ENCODE measurements around the gene DNTTIP2. TPM values are rescaled to one million over a fixed set of nuclear protein-coding genes. Genes with fewer than 3 reads are reported as not detected.
A peak's percentile ranks its signal among the peaks of the same experiment; 100 is the strongest.

Gene DNTTIP2, protein sequence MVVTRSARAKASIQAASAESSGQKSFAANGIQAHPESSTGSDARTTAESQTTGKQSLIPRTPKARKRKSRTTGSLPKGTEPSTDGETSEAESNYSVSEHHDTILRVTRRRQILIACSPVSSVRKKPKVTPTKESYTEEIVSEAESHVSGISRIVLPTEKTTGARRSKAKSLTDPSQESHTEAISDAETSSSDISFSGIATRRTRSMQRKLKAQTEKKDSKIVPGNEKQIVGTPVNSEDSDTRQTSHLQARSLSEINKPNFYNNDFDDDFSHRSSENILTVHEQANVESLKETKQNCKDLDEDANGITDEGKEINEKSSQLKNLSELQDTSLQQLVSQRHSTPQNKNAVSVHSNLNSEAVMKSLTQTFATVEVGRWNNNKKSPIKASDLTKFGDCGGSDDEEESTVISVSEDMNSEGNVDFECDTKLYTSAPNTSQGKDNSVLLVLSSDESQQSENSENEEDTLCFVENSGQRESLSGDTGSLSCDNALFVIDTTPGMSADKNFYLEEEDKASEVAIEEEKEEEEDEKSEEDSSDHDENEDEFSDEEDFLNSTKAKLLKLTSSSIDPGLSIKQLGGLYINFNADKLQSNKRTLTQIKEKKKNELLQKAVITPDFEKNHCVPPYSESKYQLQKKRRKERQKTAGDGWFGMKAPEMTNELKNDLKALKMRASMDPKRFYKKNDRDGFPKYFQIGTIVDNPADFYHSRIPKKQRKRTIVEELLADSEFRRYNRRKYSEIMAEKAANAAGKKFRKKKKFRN
- 39.0 and 39.9 TPM in 2 replicates for total RNA-seq (2022)
- Bru-seq, nascent RNA: percentile 87 among the genes with signal in this experiment
- BruChase-seq, experiment 1, labeled RNA remaining after a 2-hour chase: percentile 94 among the genes with signal in this experiment
- percentile 81 among the genes with signal in this experiment for BruChase-seq, experiment 2, labeled RNA remaining after a 6-hour chase
- long read RNA-seq, full-length matches to known transcripts: 95 of 101 reads
- long read RNA-seq, partial matches to known transcripts: 3 of 101 reads
- long read RNA-seq, other reads (novel, unspliced or antisense): 3 of 101 reads

DNA sequence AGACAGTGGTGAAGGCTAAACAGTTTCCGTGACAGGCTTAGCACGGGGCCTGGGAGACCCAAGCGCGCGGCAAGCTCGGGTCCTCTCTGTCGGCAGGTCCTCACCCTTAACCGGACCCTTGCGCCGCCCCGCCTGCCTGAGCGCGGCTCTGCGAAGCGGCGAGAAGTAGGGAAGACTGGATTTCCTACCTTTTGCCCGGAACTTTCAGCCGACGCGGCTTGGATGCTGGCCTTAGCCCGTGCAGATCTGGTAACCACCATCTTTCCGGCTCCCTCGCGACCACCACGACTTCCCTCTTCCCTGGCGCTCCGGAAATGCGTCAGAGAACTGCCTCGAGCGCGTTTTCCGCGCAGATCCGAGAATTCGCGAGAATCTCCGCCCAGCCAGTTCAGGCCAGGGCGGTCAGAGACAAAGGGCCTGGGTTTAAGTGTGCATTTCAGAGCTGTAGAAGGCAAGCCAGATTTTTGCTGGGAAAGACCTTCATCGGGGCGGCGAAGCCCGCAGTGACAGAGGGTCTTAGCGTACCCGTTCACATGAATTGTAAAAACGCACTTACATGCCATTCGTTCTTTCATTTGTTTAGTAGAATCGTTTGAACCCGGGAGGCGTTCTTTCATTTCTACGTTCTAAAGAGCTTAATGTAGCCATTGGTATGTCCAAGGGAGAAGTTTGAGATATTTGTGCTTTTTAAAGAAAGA lies at the start of gene DNTTIP2:
DNTTIP2 (minus strand) TSS at position 318 of the 698 bp plus-strand sequence; CDS start at position 260, 58 bp downstream.
- H3K4me3 Mint-ChIP-seq (ENCODE audit: unreplicated experiment): peak within 1 kb of the TSS; percentile 90
- peak within 1 kb of the TSS; percentile 78 for H3K4me3 ChIP-seq (ENCODE audit: low read depth, low read length)
- POLR2A ChIA-PET: interaction anchor here (0.5 to 1.1 kb wide), 9 partner anchors 30 to 568 kb away, joined by 3 to 8 read pairs (median 6); partner anchors contain the start of gene GCLM
- no peaks in the 10 kb centered on the region for H3K9me3 Mint-ChIP-seq (ENCODE audit: unreplicated experiment)
- TF ChIP-seq, protein P1, sequence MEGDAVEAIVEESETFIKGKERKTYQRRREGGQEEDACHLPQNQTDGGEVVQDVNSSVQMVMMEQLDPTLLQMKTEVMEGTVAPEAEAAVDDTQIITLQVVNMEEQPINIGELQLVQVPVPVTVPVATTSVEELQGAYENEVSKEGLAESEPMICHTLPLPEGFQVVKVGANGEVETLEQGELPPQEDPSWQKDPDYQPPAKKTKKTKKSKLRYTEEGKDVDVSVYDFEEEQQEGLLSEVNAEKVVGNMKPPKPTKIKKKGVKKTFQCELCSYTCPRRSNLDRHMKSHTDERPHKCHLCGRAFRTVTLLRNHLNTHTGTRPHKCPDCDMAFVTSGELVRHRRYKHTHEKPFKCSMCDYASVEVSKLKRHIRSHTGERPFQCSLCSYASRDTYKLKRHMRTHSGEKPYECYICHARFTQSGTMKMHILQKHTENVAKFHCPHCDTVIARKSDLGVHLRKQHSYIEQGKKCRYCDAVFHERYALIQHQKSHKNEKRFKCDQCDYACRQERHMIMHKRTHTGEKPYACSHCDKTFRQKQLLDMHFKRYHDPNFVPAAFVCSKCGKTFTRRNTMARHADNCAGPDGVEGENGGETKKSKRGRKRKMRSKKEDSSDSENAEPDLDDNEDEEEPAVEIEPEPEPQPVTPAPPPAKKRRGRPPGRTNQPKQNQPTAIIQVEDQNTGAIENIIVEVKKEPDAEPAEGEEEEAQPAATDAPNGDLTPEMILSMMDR (IDR thresholded peaks at IDR 0.05; ENCODE audit: insufficient read depth in 1 of 2, low read depth in 1 of 2, low read length in 1 of 2, severe bottlenecking in 1 of 2, unreplicated experiment in 1 of 2): no peak
- BruUV-seq (replicated peaks): no TSS peak
- H3K36me3 Mint-ChIP-seq (ENCODE audit: insufficient read depth, unreplicated experiment): peaks cover 40% of the 10 kb centered on the region
- H3K9me3 ChIP-seq: no peaks in the 10 kb centered on the region
- intact Hi-C loops (cut with micrococcal nuclease; ENCODE audit: unreplicated experiment): loop anchor here (2.0 kb wide), 1 partner anchor 30 kb away; the partner anchor contains the start of gene GCLM
- H3K27me3 Mint-ChIP-seq (ENCODE audit: insufficient read depth, unreplicated experiment): no peaks in the 10 kb centered on the region
- H3K27ac Mint-ChIP-seq (ENCODE audit: unreplicated experiment): peak within 1 kb of the TSS; percentile 99
- CTCF ChIA-PET: interaction anchor here (0.6 kb wide), 2 partner anchors 94 to 250 kb away, joined by 4 read pairs; no protein-coding TSS in a partner anchor
- H3K4me1 Mint-ChIP-seq (ENCODE audit: low read depth, unreplicated experiment): peaks cover 17% of the 10 kb centered on the region
- no peaks in the 10 kb centered on the region for H3K27me3 ChIP-seq (replicated peaks; ENCODE audit: control insufficient read depth, insufficient read depth, low read length)
- DNase-seq: peak; percentile 85 to 87
- no peaks in the 10 kb centered on the region for H3K36me3 ChIP-seq (ENCODE audit: control insufficient read depth, insufficient read depth, low read length)
- no peaks in the 10 kb centered on the region for H3K4me1 ChIP-seq

DNA sequence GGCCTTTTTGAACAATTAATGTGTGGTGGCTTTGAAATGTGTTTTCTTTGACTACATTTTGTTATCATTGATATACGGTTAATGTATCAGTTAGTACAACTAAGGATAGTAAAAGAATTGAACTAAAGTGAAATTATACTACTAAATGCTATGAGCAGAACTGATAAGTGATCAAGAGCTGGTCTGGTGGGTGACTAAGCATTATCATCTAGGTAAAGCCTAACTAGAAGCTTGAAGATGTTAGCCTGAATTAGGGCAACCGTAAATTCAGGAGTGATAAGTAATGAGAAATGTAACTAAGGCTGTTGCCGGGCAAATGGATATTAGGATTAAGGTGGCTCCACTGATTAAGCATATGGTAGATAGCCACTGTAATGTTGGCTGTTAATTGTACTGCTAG lies 46.2 kb upstream of the DNTTIP2 start:
- TF ChIP-seq, protein P1 (IDR thresholded peaks at IDR 0.05; ENCODE audit: insufficient read depth in 1 of 2, low read depth in 1 of 2, low read length in 1 of 2, severe bottlenecking in 1 of 2, unreplicated experiment in 1 of 2): no peak

More for the DNA sequence above, 46.2 kb upstream of the DNTTIP2 start:
- CTCF ChIA-PET: interaction anchor here (0.6 kb wide), 1 partner anchor 15 kb away, joined by 7 read pairs; no protein-coding TSS in a partner anchor
- POLR2A ChIA-PET: no interaction called here
- H3K27me3 Mint-ChIP-seq (ENCODE audit: insufficient read depth, unreplicated experiment): peaks cover 2% of the 10 kb centered on the region
- H3K36me3 Mint-ChIP-seq (ENCODE audit: insufficient read depth, unreplicated experiment): no peaks in the 10 kb centered on the region
- H3K27ac Mint-ChIP-seq (ENCODE audit: unreplicated experiment): no peak overlapping the region
- no TSS peak for BruUV-seq (replicated peaks)
- no peaks in the 10 kb centered on the region for H3K4me1 Mint-ChIP-seq (ENCODE audit: low read depth, unreplicated experiment)
- no peaks in the 10 kb centered on the region for H3K36me3 ChIP-seq (ENCODE audit: control insufficient read depth, insufficient read depth, low read length)
- H3K4me3 Mint-ChIP-seq (ENCODE audit: unreplicated experiment): no peak overlapping the region
- no peaks in the 10 kb centered on the region for H3K4me1 ChIP-seq
- no peaks in the 10 kb centered on the region for H3K27me3 ChIP-seq (replicated peaks; ENCODE audit: control insufficient read depth, insufficient read depth, low read length)
- no peaks in the 10 kb centered on the region for H3K9me3 ChIP-seq
- no peak for DNase-seq
- no peaks in the 10 kb centered on the region for H3K9me3 Mint-ChIP-seq (ENCODE audit: unreplicated experiment)
- intact Hi-C loops (cut with micrococcal nuclease; ENCODE audit: unreplicated experiment): no loop called here
- H3K4me3 ChIP-seq (ENCODE audit: low read depth, low read length): no peak overlapping the region

Measured in Caco-2 (cell line).